HCT116 (cell line): ENCODE measurements around the gene IL21R.

ENCODE experiments used
- CEBPB ChIP-seq: IDR thresholded peaks from 2 replicates; pipeline ENCODE4 v1.6.1; 2012; ENCODE audit warnings: low read depth
- CTCF ChIP-seq, 3 experiments: fragments of 200-600 bp in 1 of 3; sonication (generic) in 1 of 3; IDR thresholded peaks in 2 of 3; conservative IDR thresholded peaks in 1 of 3; 2 replicates each; pipeline ENCODE4 v1.5.1; 2012 to 2017; ENCODE audit warnings: low read depth in 2 of 3, low read length in 2 of 3, antibody characterized with exemption in 1 of 3, borderline replicate concordance in 1 of 3, control low read depth in 1 of 3, mild to moderate bottlenecking in 1 of 3, mixed read lengths in 1 of 3, mixed run types in 1 of 3, moderate library complexity in 1 of 3; ENCODE audit not compliant: insufficient read depth in 1 of 3
- EZH2 ChIP-seq: fragments of 200-600 bp; sonication (generic); IDR thresholded peaks from 2 replicates; pipeline ENCODE4 v1.6.1; 2017; ENCODE audit warnings: antibody characterized with exemption, mixed run types
- EZH2phosphoT487 ChIP-seq: fragments of 200-600 bp; IDR thresholded peaks from 2 replicates; pipeline ENCODE4 v1.6.1; 2018; ENCODE audit warnings: antibody characterized with exemption, borderline replicate concordance
- RAD21 ChIP-seq: IDR thresholded peaks from 2 replicates; pipeline ENCODE4 v1.6.1; 2012; ENCODE audit warnings: low read depth, mild to moderate bottlenecking
- REST ChIP-seq: IDR thresholded peaks from 2 replicates; pipeline ENCODE4 v1.6.1; 2012; ENCODE audit warnings: low read depth
- SIN3A ChIP-seq: IDR thresholded peaks from 2 replicates; pipeline ENCODE4 v1.6.1; 2012; ENCODE audit warnings: low read depth
- TCF7L2 ChIP-seq: IDR thresholded peaks from 2 replicates; pipeline ENCODE4 v1.7.0; 2011; ENCODE audit warnings: borderline replicate concordance, inconsistent platforms; ENCODE audit not compliant: insufficient read depth, insufficient read length; ENCODE audit errors: extremely low read depth
- ZNF274 ChIP-seq: fragments of 200-500 bp; sonication (Bioruptor generic); IDR thresholded peaks from 2 replicates; pipeline ENCODE4 v1.6.1; 2014; ENCODE audit warnings: mild to moderate bottlenecking, low read depth, low read length, inconsistent platforms

- no peak for TF ChIP-seq EZH2phosphoT487
- no peak for TF ChIP-seq TCF7L2
- no peak for TF ChIP-seq REST
- no peak for TF ChIP-seq CTCF (IDR thresholded peaks at IDR 0.05 in 2 of 3, conservative IDR thresholded peaks at IDR 0.05 in 1 of 3; ENCODE audit: borderline replicate concordance in 1 of 3, insufficient read depth in 1 of 3, low read depth in 2 of 3, low read length in 2 of 3)
- no peak for TF ChIP-seq RAD21
- no peak for TF ChIP-seq SIN3A
- no peak for TF ChIP-seq ZNF274
- no peak for TF ChIP-seq CEBPB
- TF ChIP-seq EZH2: no peak
These were observed 28.0 kb downstream of the IL21R start for GRCh38 chr16:27429981-27430441.
